ENCODE data around the gene NTM. TPM values are rescaled to one million over a fixed set of nuclear protein-coding genes. Genes with fewer than 3 reads are reported as not detected.

Gene NTM
- total RNA-seq, 2 donors from 2014 or later, result 1.7 to 3.6 TPM

GRCh38 chr11:131980888-131981668, 610.7 kb downstream of the NTM start:
- H3K9me3 ChIP-seq (ENCODE audit: control insufficient read depth, low read length), result no peaks in the 10 kb centered on the region
- H3K9me3 Mint-ChIP-seq, result no peaks in the 10 kb centered on the region
- 83 to 85% methylated on average over 4 to 11 of the region's 11 CpGs for WGBS, 2 experiments (ENCODE audit: insufficient coverage in 1 of 2, insufficient read length in 1 of 2)
- H3K27me3 ChIP-seq (ENCODE audit: control insufficient read depth, insufficient read depth, low read length, poor library complexity, severe bottlenecking), result no peaks in the 10 kb centered on the region
- TF ChIP-seq, protein P1, sequence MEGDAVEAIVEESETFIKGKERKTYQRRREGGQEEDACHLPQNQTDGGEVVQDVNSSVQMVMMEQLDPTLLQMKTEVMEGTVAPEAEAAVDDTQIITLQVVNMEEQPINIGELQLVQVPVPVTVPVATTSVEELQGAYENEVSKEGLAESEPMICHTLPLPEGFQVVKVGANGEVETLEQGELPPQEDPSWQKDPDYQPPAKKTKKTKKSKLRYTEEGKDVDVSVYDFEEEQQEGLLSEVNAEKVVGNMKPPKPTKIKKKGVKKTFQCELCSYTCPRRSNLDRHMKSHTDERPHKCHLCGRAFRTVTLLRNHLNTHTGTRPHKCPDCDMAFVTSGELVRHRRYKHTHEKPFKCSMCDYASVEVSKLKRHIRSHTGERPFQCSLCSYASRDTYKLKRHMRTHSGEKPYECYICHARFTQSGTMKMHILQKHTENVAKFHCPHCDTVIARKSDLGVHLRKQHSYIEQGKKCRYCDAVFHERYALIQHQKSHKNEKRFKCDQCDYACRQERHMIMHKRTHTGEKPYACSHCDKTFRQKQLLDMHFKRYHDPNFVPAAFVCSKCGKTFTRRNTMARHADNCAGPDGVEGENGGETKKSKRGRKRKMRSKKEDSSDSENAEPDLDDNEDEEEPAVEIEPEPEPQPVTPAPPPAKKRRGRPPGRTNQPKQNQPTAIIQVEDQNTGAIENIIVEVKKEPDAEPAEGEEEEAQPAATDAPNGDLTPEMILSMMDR (conservative IDR thresholded peaks at IDR 0.05), result no peak
- H3K27ac ChIP-seq (ENCODE audit: low read depth, low read length), result no peak overlapping the region
- H3K9ac ChIP-seq (ENCODE audit: extremely low read depth, low read length, poor library complexity, severe bottlenecking), result no peak overlapping the region
- no peaks in the 10 kb centered on the region for H3K36me3 ChIP-seq (ENCODE audit: control insufficient read depth, insufficient read depth, low read length)
- H3K27me3 Mint-ChIP-seq (ENCODE audit: insufficient read depth), result peaks cover 3% of the 10 kb centered on the region
- H3K27ac Mint-ChIP-seq, result no peak overlapping the region
- DNase-seq, result no peak
- peaks cover 24% of the 10 kb centered on the region for H3K4me1 Mint-ChIP-seq
- no peaks in the 10 kb centered on the region for H3K36me3 Mint-ChIP-seq (ENCODE audit: low read depth)
- no peak overlapping the region for H3K4me3 ChIP-seq (ENCODE audit: low read length)
- H3K4me1 ChIP-seq (ENCODE audit: control insufficient read depth, insufficient read depth, low read length), result no peaks in the 10 kb centered on the region
- no peak overlapping the region for H3K4me3 Mint-ChIP-seq

GRCh38 chr11:131982154-131982553, 611.7 kb downstream of the NTM start:
- peak overlapping the region; percentile 19 for H3K4me3 Mint-ChIP-seq
- H3K4me1 Mint-ChIP-seq, result peaks cover 24% of the 10 kb centered on the region
- Histone ChIP-seq H3K9ac (ENCODE audit: extremely low read depth, low read length, poor library complexity, severe bottlenecking) (no peak overlapping the region), H3K27ac (ENCODE audit: low read depth, low read length) (peak overlapping the region; percentile 45), H3K36me3 (ENCODE audit: control insufficient read depth, insufficient read depth, low read length) (no peaks in the 10 kb centered on the region), H3K27me3 (ENCODE audit: control insufficient read depth, insufficient read depth, low read length, poor library complexity, severe bottlenecking) (no peaks in the 10 kb centered on the region), H3K4me3 (ENCODE audit: low read length) (no peak overlapping the region), H3K4me1 (ENCODE audit: control insufficient read depth, insufficient read depth, low read length) (no peaks in the 10 kb centered on the region), H3K9me3 (ENCODE audit: control insufficient read depth, low read length) (no peaks in the 10 kb centered on the region)
- peak overlapping the region; percentile 87 for H3K27ac Mint-ChIP-seq
- DNase-seq, result peak; percentile 81
- no peaks in the 10 kb centered on the region for H3K9me3 Mint-ChIP-seq
- H3K36me3 Mint-ChIP-seq (ENCODE audit: low read depth), result no peaks in the 10 kb centered on the region
- TF ChIP-seq, protein P1 (conservative IDR thresholded peaks at IDR 0.05), result no peak
- WGBS, 2 experiments (ENCODE audit: insufficient coverage in 1 of 2, insufficient read length in 1 of 2), result 37 to 40% methylated on average over 3 of the region's 3 CpGs
- H3K27me3 Mint-ChIP-seq (ENCODE audit: insufficient read depth), result peaks cover 2% of the 10 kb centered on the region

GRCh38 chr11:131985846-131986301, 615.5 kb downstream of the NTM start:
- WGBS, 2 experiments (ENCODE audit: insufficient coverage in 1 of 2, insufficient read length in 1 of 2), result 94 to 100% methylated on average over 2 to 4 of the region's 4 CpGs
- no peaks in the 10 kb centered on the region for H3K27me3 Mint-ChIP-seq (ENCODE audit: insufficient read depth)
- TF ChIP-seq, protein P1 (conservative IDR thresholded peaks at IDR 0.05), result no peak

More at GRCh38 chr11:131985846-131986301, 615.5 kb downstream of the NTM start:
- H3K4me1 Mint-ChIP-seq, result peaks cover 15% of the 10 kb centered on the region
- H3K9me3 Mint-ChIP-seq, result no peaks in the 10 kb centered on the region
- H3K27ac ChIP-seq (ENCODE audit: low read depth, low read length), result no peak overlapping the region
- no peaks in the 10 kb centered on the region for H3K4me1 ChIP-seq (ENCODE audit: control insufficient read depth, insufficient read depth, low read length)
- H3K9ac ChIP-seq (ENCODE audit: extremely low read depth, low read length, poor library complexity, severe bottlenecking), result no peak overlapping the region
- H3K4me3 Mint-ChIP-seq, result no peak overlapping the region
- H3K36me3 ChIP-seq (ENCODE audit: control insufficient read depth, insufficient read depth, low read length), result no peaks in the 10 kb centered on the region
- H3K4me3 ChIP-seq (ENCODE audit: low read length), result no peak overlapping the region
- no peaks in the 10 kb centered on the region for H3K27me3 ChIP-seq (ENCODE audit: control insufficient read depth, insufficient read depth, low read length, poor library complexity, severe bottlenecking)
- no peaks in the 10 kb centered on the region for H3K36me3 Mint-ChIP-seq (ENCODE audit: low read depth)
- H3K9me3 ChIP-seq (ENCODE audit: control insufficient read depth, low read length), result no peaks in the 10 kb centered on the region
- H3K27ac Mint-ChIP-seq, result no peak overlapping the region
- DNase-seq, result no peak
